ENCODE data around the gene GPR157.

Gene GPR157

DNA sequence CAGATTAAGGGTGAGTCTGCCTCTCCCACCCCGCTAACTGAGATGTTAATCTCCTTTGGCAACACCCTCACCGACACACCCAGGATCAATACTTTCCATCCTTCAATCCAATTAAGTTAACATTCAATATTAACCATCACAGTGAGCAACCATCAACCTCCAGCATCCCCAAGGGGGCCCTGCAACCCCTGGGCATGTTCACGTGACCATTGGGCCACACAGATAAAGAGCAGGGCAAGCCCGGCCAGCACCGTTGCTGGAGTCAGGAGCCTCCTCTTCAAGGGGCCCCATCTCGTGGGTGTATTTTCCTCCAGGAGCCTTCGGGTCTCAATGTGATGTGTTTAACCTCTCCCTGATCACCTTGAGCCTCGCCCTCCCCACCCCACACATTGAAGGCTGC, 8.0 kb upstream of the GPR157 start:
- no peaks in the 10 kb centered on the region for H3K36me3 ChIP-seq (ENCODE audit: insufficient read depth)
- H3K79me2 ChIP-seq (ENCODE audit: insufficient read depth, low read depth): no peaks in the 10 kb centered on the region
- no peak overlapping the region for H3K9ac ChIP-seq
- no peak overlapping the region for H3K4me2 ChIP-seq
- no peak overlapping the region for H3K27ac ChIP-seq
- peaks cover 7% of the 10 kb centered on the region for H3K4me1 ChIP-seq (ENCODE audit: low read depth, poor library complexity, severe bottlenecking)
- TF ChIP-seq, protein P1, sequence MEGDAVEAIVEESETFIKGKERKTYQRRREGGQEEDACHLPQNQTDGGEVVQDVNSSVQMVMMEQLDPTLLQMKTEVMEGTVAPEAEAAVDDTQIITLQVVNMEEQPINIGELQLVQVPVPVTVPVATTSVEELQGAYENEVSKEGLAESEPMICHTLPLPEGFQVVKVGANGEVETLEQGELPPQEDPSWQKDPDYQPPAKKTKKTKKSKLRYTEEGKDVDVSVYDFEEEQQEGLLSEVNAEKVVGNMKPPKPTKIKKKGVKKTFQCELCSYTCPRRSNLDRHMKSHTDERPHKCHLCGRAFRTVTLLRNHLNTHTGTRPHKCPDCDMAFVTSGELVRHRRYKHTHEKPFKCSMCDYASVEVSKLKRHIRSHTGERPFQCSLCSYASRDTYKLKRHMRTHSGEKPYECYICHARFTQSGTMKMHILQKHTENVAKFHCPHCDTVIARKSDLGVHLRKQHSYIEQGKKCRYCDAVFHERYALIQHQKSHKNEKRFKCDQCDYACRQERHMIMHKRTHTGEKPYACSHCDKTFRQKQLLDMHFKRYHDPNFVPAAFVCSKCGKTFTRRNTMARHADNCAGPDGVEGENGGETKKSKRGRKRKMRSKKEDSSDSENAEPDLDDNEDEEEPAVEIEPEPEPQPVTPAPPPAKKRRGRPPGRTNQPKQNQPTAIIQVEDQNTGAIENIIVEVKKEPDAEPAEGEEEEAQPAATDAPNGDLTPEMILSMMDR (conservative IDR thresholded peaks at IDR 0.05; ENCODE audit: low read depth, low read length): no peak
- H3K4me3 ChIP-seq (IDR thresholded peaks at IDR 0.05; ENCODE audit: insufficient read depth, low read depth, low read length): no peak overlapping the region
- 0 out of 2 replicates have a peak, but pooled peaks cover 3% of the 10 kb centered on the region for H3K27me3 ChIP-seq (ENCODE audit: insufficient read depth, low read depth)
- H2AFZ ChIP-seq (ENCODE audit: low read depth): no peak overlapping the region
- no peaks in the 10 kb centered on the region for H4K20me1 ChIP-seq (ENCODE audit: insufficient read depth)

DNA sequence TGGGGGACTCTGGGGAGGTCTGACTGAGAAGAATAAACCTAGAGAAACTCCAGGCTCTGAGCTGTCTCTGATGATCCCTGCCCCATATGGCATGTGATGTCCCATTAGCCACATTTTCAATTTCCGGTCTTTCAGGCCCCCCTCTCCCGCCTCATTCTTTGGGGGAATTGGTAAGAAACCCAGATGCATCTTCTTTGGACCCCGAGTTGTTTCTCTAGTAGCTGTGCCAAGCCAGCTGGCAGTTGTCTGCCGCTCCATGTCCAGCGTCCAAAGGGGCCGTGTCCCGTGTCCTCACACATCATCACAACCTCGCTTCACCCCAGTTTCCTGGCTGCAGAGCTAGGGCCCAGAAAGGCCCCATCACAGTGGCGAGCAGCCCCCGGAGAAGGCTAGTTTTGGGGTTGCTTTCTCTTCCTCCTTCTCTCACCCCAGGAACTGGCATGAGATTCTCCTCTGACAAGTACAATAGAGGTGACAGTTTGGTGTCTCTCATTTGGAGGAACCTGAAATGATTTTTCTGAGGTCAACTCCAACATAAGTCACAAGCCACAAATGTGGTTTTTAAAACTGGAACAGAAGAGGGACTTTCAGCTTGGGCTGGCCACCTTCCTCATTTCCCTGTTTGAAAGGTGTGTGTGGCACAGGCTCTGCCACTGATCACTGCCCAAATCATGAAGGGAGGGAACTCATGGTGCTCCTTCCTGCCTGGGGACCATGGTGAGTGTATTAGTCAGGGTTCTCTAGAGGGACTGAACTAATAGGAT, 6.4 kb upstream of the GPR157 start:
- Histone ChIP-seq H3K4me2 (no peak overlapping the region), H3K27ac (no peak overlapping the region)

DNA sequence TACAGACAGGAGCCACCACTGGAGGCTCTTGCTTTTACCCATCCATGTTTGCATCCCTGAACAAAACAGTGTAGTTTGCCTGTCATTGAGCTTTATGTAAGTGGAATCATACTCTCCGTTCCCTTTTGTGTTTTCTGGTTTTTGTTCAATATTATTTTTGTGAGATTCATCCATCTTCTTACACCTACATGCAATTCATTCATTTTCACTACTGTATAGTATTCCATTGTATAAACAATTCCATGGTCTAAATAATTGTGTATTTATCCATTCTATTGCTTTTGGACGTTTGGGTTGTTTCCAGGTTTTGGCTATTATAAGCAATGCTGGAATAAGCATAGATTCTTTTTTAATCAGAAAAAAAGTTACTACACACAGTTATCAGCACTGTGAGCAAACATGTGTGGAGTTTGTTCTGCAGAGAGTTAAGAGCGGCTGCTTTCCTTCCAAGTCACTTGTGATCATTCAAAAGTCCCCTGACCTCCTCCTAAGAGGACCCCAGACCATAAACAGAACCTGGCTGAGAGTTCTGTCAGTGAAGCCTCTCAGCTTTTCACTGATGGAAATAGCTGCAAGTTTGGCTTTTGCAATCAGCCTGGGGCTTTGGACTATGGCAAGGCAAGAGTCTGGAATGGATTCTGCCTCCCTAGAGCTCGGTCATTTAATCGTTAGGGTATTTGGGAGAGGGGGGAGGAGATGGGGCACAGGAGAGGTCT, 5.1 kb upstream of the GPR157 start:
- no peaks in the 10 kb centered on the region for H4K20me1 ChIP-seq (ENCODE audit: insufficient read depth)
- no peak overlapping the region for H3K4me2 ChIP-seq
- peaks cover 15% of the 10 kb centered on the region for H3K4me1 ChIP-seq (ENCODE audit: low read depth, poor library complexity, severe bottlenecking)
- 0 out of 2 replicates have a peak, but pooled peaks cover 3% of the 10 kb centered on the region for H3K27me3 ChIP-seq (ENCODE audit: insufficient read depth, low read depth)
- TF ChIP-seq, protein P1 (conservative IDR thresholded peaks at IDR 0.05; ENCODE audit: low read depth, low read length): no peak
- H3K9ac ChIP-seq: no peak overlapping the region
- no peak overlapping the region for H3K4me3 ChIP-seq (IDR thresholded peaks at IDR 0.05; ENCODE audit: insufficient read depth, low read depth, low read length)
- no peaks in the 10 kb centered on the region for H3K79me2 ChIP-seq (ENCODE audit: insufficient read depth, low read depth)
- H2AFZ ChIP-seq (ENCODE audit: low read depth): no peak overlapping the region
- H3K27ac ChIP-seq: no peak overlapping the region
- H3K36me3 ChIP-seq (ENCODE audit: insufficient read depth): no peaks in the 10 kb centered on the region

More for the DNA sequence above, 6.4 kb upstream of the GPR157 start:
- TF ChIP-seq, protein P1 (conservative IDR thresholded peaks at IDR 0.05; ENCODE audit: low read depth, low read length): no peak
- no peaks in the 10 kb centered on the region for H3K36me3 ChIP-seq (ENCODE audit: insufficient read depth)
- no peaks in the 10 kb centered on the region for H4K20me1 ChIP-seq (ENCODE audit: insufficient read depth)
- no peaks in the 10 kb centered on the region for H3K79me2 ChIP-seq (ENCODE audit: insufficient read depth, low read depth)
- peaks cover 7% of the 10 kb centered on the region for H3K4me1 ChIP-seq (ENCODE audit: low read depth, poor library complexity, severe bottlenecking)
- no peak overlapping the region for H3K4me3 ChIP-seq (IDR thresholded peaks at IDR 0.05; ENCODE audit: insufficient read depth, low read depth, low read length)
- no peak overlapping the region for H2AFZ ChIP-seq (ENCODE audit: low read depth)
- H3K27me3 ChIP-seq (ENCODE audit: insufficient read depth, low read depth): 0 out of 2 replicates have a peak, but pooled peaks cover 3% of the 10 kb centered on the region
- no peak overlapping the region for H3K9ac ChIP-seq

DNA sequence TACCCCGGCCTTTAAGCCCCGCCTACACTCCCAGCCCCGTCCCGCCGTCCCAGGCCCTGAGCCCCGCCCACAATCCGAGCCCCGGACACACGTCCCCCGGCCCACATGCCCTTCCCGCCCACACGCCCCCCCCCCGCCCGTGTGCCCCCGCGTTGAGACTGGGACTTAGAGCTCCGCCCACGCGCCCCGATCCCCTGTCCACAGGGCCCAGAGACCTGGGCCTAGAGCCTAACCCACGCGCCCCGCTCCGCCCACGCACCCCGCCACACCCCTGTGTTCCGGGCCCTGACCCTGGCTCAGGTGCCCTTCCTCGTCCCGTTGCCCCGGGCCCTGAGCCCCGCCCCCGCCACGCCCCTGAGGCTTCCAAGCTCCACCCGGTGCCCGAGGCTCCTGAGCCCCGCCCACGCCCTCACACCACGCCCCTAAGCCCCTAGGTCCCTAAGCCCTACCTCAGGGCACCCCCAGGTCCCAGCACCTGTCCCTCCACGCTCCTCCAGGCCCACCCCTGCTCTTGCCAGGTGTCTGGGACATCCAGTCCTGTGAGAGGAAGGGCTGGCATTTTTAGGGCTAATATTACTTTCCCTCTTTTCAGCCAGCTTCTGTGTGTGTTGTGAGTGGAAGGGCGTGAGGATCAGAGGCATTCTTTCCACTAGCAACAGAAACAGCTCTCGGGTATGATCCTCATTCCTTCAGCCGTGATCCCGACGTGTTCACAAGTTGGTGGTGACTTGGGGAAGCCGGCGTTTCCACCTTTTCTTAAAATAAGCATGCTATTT, 552 bp upstream of the GPR157 start:
- Histone ChIP-seq H3K9ac (no peak overlapping the region), H4K20me1 (ENCODE audit: insufficient read depth) (no peaks in the 10 kb centered on the region), H3K36me3 (ENCODE audit: insufficient read depth) (no peaks in the 10 kb centered on the region), H3K4me3 (IDR thresholded peaks at IDR 0.05; ENCODE audit: insufficient read depth, low read depth, low read length) (no peak overlapping the region), H3K79me2 (ENCODE audit: insufficient read depth, low read depth) (no peaks in the 10 kb centered on the region), H3K27me3 (ENCODE audit: insufficient read depth, low read depth) (0 out of 2 replicates have a peak, but pooled peaks cover 3% of the 10 kb centered on the region), H3K4me2 (peak overlapping the region; percentile 41), H2AFZ (ENCODE audit: low read depth) (peak overlapping the region; percentile 67), H3K27ac (no peak overlapping the region), H3K4me1 (ENCODE audit: low read depth, poor library complexity, severe bottlenecking) (peaks cover 8% of the 10 kb centered on the region)
- TF ChIP-seq, protein P1 (conservative IDR thresholded peaks at IDR 0.05; ENCODE audit: low read depth, low read length): no peak
